ENCODE data around the gene TMEM150B.

DNA sequence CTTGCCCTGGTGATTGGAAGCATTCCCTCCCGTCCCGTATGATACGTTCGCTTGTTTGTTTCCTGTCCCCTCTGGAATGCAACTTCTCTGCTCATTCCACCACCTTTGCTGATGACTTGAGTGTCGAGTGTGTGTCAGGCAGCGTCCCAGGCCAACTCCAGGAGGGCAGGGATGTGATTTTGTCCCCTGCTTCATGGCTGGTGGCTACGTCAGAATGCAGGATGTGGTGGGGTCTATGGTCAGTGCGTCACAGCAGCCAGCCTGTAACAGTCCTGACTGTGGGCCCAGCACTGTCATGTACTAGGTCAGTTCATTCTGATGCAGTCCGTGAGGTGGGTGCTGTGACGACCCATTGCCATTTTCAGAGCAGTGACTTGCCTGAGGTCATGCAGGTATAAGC lies 25.1 kb downstream of the TMEM150B start:
- TF ChIP-seq, protein P1, sequence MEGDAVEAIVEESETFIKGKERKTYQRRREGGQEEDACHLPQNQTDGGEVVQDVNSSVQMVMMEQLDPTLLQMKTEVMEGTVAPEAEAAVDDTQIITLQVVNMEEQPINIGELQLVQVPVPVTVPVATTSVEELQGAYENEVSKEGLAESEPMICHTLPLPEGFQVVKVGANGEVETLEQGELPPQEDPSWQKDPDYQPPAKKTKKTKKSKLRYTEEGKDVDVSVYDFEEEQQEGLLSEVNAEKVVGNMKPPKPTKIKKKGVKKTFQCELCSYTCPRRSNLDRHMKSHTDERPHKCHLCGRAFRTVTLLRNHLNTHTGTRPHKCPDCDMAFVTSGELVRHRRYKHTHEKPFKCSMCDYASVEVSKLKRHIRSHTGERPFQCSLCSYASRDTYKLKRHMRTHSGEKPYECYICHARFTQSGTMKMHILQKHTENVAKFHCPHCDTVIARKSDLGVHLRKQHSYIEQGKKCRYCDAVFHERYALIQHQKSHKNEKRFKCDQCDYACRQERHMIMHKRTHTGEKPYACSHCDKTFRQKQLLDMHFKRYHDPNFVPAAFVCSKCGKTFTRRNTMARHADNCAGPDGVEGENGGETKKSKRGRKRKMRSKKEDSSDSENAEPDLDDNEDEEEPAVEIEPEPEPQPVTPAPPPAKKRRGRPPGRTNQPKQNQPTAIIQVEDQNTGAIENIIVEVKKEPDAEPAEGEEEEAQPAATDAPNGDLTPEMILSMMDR (IDR thresholded peaks at IDR 0.05; ENCODE audit: insufficient read depth, low read length, poor library complexity, severe bottlenecking) = no peak
- no peak for TF ChIP-seq EZH2phosphoT487 (conservative IDR thresholded peaks at IDR 0.05; ENCODE audit: low read length)

Data from SU-DHL-6 (cell line).